Measurements from ENCODE around the gene FAM114A1.
"Not testable (repeated sequence)": the region's sequence is repeated elsewhere in the genome, so short reads cannot be mapped to it uniquely, and the experiment has no call there.

Gene FAM114A1

GRCh38 chr4:38967260-38968095 is 99.9 kb downstream of the FAM114A1 start:
- DNase-seq (ENCODE audit: low spot score), result no peak

- no peak for DNase-seq (ENCODE audit: low spot score)
Observed at GRCh38 chr4:38968668-38969067, 101.1 kb downstream of the FAM114A1 start.

- DNase-seq (ENCODE audit: low spot score), result no peak
Observed at GRCh38 chr4:38976308-38976707, 108.7 kb downstream of the FAM114A1 start.

GRCh38 chr4:38979081-38979480 is 111.5 kb downstream of the FAM114A1 start:
- no peak for DNase-seq (ENCODE audit: low spot score)

- DNase-seq (ENCODE audit: low spot score), result no peak
Observed at GRCh38 chr4:38979511-38980230, 112.1 kb downstream of the FAM114A1 start.

- DNase-seq (ENCODE audit: low spot score), result no peak
Observed at GRCh38 chr4:38980903-38981676, 113.5 kb downstream of the FAM114A1 start.

- no peak for DNase-seq (ENCODE audit: low spot score)
Observed at GRCh38 chr4:38982361-38983095, 114.9 kb downstream of the FAM114A1 start.

GRCh38 chr4:38983291-38983690 is 115.7 kb downstream of the FAM114A1 start:
- DNase-seq (ENCODE audit: low spot score), result no peak

- DNase-seq (ENCODE audit: low spot score), result no peak
Observed at GRCh38 chr4:38983787-38984598, 116.4 kb downstream of the FAM114A1 start.

GRCh38 chr4:38985410-38986100 is 117.9 kb downstream of the FAM114A1 start:
- DNase-seq (ENCODE audit: low spot score), result no peak

- DNase-seq (ENCODE audit: low spot score), result no peak
Observed at GRCh38 chr4:38987491-38987890, 119.9 kb downstream of the FAM114A1 start.

- not testable (repeated sequence) for DNase-seq (ENCODE audit: low spot score)
Observed at GRCh38 chr4:38988353-38988752, 120.7 kb downstream of the FAM114A1 start.

- no peak for DNase-seq (ENCODE audit: low spot score)
Observed at GRCh38 chr4:38989487-38989886, 121.9 kb downstream of the FAM114A1 start.

- no peak for DNase-seq (ENCODE audit: low spot score)
Observed at GRCh38 chr4:38990241-38990640, 122.6 kb downstream of the FAM114A1 start.

- DNase-seq (ENCODE audit: low spot score), result no peak
Observed at GRCh38 chr4:38993683-38994082, 126.1 kb downstream of the FAM114A1 start.

GRCh38 chr4:38994135-38994534 is 126.5 kb downstream of the FAM114A1 start:
- no peak for DNase-seq (ENCODE audit: low spot score)
